ENCODE data around the gene TBKBP1.
"Not testable (repeated sequence)": the region's sequence is repeated elsewhere in the genome, so short reads cannot be mapped to it uniquely, and the experiment has no call there.

The TBKBP1 gene

GRCh38 chr17:47731396-47731795 is 37.4 kb downstream of the TBKBP1 start:
- no peak for DNase-seq

DNA sequence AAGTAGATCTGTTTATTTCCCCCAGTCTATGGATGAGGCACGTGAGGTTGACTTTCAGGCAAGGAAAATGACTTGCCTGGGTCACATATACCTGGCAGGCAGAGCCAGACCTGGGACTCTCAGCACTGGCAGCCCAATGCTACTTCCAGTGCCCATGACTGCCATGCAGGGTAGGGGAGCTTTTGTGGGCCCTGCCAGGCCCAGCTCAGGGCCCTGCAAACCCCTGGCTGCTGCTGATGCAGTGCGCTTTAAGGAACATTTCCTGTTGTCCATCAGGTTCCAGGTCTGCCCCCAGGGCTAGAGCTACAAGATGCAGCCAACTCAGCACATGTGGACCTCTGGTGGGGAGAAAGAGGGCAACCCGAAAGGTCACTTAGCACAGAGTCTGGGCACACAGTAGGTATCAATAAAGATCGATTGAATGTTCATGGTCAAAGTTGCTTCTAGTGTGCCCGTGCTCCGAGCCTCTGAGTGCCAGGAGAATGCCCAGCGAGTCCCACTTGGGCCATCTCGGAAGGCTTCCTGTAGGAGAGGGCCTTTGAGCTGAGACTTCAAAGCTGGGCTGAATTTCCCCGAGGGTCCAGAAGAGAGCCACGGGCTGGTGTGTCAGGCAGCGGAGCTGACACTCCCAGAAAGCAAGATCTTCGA is 38.6 kb downstream of the TBKBP1 start:
- DNase-seq = no peak

DNA sequence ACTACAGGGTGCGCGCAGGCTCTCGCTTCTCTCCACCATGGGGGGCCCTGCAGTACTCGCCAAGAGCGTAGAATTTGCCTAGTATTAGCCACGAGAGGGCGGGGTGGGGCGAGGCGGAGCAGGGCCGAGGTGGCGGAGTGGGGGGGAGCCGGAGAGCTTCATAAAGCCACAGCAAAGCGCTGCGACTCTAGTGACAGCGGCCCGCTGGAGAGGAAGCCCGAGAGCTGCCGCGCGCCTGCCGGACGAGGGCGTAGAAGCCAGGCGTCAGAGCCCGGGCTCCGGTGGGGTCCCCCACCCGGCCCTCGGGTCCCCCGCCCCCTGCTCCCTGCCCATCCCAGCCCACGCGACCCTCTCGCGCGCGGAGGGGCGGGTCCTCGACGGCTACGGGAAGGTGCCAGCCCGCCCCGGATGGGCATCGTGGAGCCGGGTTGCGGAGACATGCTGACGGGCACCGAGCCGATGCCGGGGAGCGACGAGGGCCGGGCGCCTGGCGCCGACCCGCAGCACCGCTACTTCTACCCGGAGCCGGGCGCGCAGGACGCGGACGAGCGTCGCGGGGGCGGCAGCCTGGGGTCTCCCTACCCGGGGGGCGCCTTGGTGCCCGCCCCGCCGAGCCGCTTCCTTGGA is 39.2 kb downstream of the TBKBP1 start, which contains the start of gene TBX21:
Gene TBX21 (plus strand): TSS at position 190 of the 627 bp plus-strand sequence. CDS start 219 bp downstream, at position 409.
- peak in 5 of 56 donors; percentile 6 to 20 (median 12) for DNase-seq

DNA sequence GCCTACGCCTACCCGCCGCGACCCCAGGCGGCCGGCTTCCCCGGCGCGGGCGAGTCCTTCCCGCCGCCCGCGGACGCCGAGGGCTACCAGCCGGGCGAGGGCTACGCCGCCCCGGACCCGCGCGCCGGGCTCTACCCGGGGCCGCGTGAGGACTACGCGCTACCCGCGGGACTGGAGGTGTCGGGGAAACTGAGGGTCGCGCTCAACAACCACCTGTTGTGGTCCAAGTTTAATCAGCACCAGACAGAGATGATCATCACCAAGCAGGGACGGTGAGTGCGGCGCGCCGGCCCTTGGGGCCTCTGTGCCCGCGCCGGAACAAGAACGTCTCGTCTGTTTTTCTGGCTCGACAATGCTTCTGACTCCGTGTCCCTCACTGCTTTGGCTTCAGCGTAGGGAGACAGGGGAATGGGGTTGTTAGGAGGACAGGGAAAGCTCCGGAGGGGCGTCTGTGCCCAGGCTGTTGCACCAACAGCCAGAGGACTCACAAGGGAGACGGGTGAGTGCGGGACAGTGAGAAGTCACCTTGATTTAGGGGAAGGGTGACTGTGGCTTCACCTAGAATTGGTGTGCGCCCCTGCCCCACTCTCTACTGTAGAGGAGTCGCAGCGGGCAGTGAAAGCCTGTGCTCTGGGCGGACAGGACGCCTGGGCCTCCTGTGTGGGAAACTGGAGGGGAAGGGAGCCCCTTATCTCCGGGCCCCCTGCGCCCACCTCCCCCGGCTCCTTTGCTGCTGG is 39.9 kb downstream of the TBKBP1 start:
- DNase-seq = no peak

DNA sequence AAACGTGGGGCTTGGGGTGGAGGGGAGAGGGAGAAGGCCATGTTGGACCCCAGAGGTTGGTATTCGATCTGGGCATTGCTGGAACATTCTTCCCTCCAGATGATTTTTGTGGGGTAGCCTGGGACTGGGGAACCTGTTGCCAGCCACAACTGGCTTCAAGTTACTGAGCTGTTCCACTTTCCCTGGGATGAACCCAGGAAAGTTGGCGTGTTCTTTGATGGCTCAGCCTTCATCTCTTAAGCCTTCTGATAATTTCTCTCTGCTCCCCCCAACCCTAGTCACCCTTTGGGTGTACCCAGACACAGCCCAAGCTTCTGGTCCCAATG is 41.1 kb downstream of the TBKBP1 start:
- DNase-seq = no peak

GRCh38 chr17:47735536-47736011 is 41.6 kb downstream of the TBKBP1 start:
- DNase-seq = no peak

DNA sequence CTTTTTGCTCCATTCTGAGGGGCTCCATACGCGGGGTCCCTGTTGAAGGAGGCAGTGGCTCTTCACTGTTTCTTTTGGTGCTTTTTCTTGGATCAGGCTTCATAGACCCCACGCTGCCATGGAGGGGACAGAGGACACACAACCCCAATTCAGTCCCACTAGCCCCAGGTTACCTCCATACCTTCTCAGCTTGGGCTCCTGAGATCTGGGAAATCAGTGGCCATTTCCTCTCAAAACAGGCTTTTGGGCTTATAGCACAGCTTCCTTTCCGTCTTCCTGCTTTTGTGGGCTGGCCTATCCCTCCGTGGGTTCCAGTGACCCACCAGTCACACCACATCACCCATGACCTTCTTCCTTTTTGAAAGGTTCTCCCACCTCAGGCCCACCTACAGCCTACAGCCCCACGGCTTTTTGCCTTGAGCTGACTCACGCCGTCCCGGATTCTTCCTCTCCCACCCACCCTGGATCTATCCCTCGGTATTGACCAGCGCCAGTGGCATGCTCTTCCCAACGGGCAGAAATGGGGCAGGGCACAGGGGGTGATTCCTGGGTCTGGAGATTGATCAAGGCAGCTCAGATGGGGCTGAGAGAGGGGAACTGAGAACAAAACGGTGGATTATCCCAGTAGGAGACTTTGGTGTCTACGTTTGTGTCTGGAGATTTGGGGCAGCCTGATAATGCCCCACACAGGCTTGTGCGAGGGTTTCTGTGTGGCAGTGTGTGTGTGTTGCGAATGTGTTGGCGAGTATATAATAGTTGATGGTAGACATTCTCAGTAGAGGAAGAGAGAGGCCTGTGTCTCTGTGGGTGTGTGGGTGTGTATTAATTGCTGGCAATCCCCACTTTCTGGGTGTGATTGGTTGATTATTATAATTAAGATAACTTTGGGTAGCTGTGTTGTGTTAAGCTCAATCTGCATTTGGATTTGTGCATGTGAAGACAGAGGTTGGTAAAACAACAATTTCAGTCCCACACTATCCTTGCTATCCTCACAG is 42.8 kb downstream of the TBKBP1 start:
- DNase-seq = no peak

- DNase-seq = no peak
Measured at GRCh38 chr17:47738178-47738577, 44.2 kb downstream of the TBKBP1 start.

DNA sequence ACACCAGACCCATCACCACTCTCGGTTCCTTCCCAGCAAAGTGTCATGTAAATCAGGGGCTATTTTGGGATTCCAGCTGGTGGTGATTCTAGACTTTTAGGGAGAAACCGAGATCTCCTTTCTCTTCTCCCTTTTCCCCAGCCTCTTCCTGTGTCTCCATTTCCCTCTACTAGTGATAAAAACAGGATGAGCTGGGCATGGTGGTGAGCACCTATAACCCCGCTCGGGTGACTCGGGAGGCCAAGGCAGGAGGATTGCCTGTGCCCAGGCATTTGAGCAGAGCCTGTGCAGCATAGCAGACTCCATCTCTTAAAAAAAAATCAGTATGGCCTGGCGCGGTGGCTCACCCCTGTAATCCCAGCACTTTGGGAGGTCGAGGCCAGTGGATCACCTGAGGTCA is 45.2 kb downstream of the TBKBP1 start:
- DNase-seq = no peak

DNA sequence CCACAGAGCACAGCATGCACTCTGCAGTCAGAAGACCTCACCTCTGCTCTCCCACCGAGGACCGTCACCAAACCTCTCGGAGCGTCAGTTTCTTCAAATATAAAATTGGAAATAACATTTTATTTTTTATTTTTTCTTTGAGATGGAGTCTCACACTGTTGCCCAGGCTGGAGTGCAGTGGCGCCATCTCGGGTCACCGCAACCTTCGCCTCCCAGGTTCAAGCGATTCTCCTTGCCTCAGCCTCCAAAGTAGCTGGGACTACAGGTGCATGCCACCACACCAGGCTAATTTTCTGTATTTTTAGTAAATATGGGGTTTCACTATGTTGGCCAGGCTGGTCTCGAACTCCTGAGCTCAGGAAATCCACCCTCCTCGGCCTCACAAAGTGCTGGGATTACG is 46.0 kb downstream of the TBKBP1 start:
- not testable (repeated sequence) for DNase-seq

GRCh38 chr17:47741109-47741792 is 47.3 kb downstream of the TBKBP1 start:
- no peak for DNase-seq

DNA sequence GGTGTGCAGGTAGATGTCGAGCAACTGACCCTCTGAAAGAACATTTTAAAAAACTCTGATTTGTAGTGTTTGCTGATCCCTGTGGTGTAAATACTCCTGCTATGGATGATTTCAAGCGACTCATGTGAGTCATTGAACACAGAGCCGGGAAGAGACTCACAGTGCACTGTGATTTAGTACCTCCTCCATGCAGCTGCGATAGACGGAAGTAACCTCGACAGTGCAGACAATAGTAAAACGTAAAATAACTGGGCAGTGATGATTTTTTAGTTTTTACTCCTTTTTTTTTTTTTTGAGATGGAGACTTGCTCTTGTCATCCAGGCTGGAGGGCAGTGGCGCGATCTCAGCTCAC is 47.8 kb downstream of the TBKBP1 start:
- no peak for DNase-seq

GRCh38 chr17:47742319-47743181 is 48.6 kb downstream of the TBKBP1 start:
- DNase-seq = peak in 5 of 56 donors; percentile 0 to 19 (median 3)

GRCh38 chr17:47744168-47745036 is 50.4 kb downstream of the TBKBP1 start:
- no peak for DNase-seq

DNA sequence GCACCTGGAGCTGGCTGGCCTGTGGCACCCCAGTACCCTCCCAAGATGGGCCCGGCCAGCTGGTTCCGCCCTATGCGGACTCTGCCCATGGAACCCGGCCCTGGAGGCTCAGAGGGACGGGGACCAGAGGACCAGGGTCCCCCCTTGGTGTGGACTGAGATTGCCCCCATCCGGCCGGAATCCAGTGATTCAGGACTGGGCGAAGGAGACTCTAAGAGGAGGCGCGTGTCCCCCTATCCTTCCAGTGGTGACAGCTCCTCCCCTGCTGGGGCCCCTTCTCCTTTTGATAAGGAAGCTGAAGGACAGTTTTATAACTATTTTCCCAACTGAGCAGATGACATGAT is 51.0 kb downstream of the TBKBP1 start:
- DNase-seq = no peak

DNA sequence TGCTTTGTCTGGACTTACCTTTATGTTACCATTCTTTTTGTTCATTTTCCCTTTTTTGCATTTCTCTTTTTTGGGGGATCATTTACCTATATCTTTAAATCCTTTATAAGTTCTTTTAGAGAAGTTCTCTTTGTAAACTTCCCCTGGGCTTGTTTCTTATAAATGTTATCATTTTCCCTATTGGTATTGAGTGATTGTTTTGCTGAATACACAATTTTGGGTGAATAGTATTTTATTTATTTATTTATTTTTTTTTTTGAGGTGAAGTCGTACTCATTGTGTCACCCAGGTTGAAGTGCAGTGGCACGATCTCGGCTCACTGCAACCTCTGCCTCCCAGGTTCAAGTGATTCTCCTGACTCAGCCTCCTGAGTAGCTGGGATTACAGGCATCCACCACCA is 57.5 kb downstream of the TBKBP1 start:
- DNase-seq = no peak

- no peak for DNase-seq
Measured at GRCh38 chr17:47757386-47757785, 63.4 kb downstream of the TBKBP1 start.

GRCh38 chr17:47760409-47761140 is 66.6 kb downstream of the TBKBP1 start:
- no peak for DNase-seq
